Small intestine (tissue), 7 donors: ENCODE results near the gene HIC1. TPM values are rescaled to one million over a fixed set of nuclear protein-coding genes. Genes with fewer than 3 reads are reported as not detected.

Experiments
- DNase-seq, 2 donors: peaks; one replicate each; pipeline versions ENCODE4 v3.0.0 to v3.0.0-alpha.2; 2013
- FAIRE-seq: peaks from 2 replicates; lab custom pipeline; 2012; peaks lifted over from hg19 to GRCh38; lab: Jason Lieb, UNC
- H3K27ac ChIP-seq, 3 donors: one replicate each; pipeline ENCODE4 v1.5.1; 2013; ENCODE audit warnings: low read length in 2 of 3, mild to moderate bottlenecking in 2 of 3, control low read depth in 1 of 3, inconsistent platforms in 1 of 3, low read depth in 1 of 3, moderate library complexity in 1 of 3
- H3K27me3 ChIP-seq, 3 donors: one replicate each; pipeline ENCODE4 v1.6.1; 2013; ENCODE audit warnings: low read length in 3 of 3, inconsistent platforms in 1 of 3; ENCODE audit not compliant: control insufficient read depth in 3 of 3, insufficient read depth in 3 of 3
- H3K36me3 ChIP-seq, 3 donors: one replicate each; pipeline ENCODE4 v1.6.1; 2013; ENCODE audit warnings: low read length in 3 of 3, inconsistent platforms in 1 of 3, low read depth in 1 of 3, mild to moderate bottlenecking in 1 of 3, moderate library complexity in 1 of 3; ENCODE audit not compliant: control insufficient read depth in 3 of 3, insufficient read depth in 2 of 3
- H3K4me1 ChIP-seq, 3 donors: one replicate each; pipeline ENCODE4 v1.6.1; 2013; ENCODE audit warnings: low read length in 2 of 3, inconsistent platforms in 1 of 3, low read depth in 1 of 3, mild to moderate bottlenecking in 1 of 3, moderate library complexity in 1 of 3; ENCODE audit not compliant: control insufficient read depth in 3 of 3, insufficient read depth in 2 of 3
- H3K4me3 ChIP-seq, 3 donors: one replicate each; pipeline ENCODE4 v1.5.1; 2013; ENCODE audit warnings: low read length in 3 of 3, control low read depth in 1 of 3, inconsistent platforms in 1 of 3, low read depth in 1 of 3, mild to moderate bottlenecking in 1 of 3, moderate library complexity in 1 of 3
- H3K9me3 ChIP-seq, 2 donors: one replicate each; pipeline ENCODE4 v1.6.1; 2013; ENCODE audit warnings: low read depth in 1 of 2, low read length in 1 of 2; ENCODE audit not compliant: control insufficient read depth in 2 of 2, insufficient read depth in 1 of 2
- WGBS, 3 donors: extraction: QIAGEN DNeasy Blood & Tissue Kit; methylation state at CpG; one replicate each; pipeline ENCODE4 v1.1.7; 2013; 5-methylcytosine and 5-hydroxymethylcytosine counted together
- polyA plus RNA-seq, 4 donors: library from polyadenylated mRNA; stranded (reverse) in 3 of 4; unstranded in 1 of 4; fragments of 200-250 nt in 3 of 4; fragments of 120-200 nt in 1 of 4; gene quantifications; one replicate each; pipeline versions ENCODE4 v1.2.1 to v1.2.3, GENCODE V29; 2013
- donor health status: healthy with polysubstance abuse.
- donor health status: control.
- donor health status: control.
- donor health status: Bipolar disorder and iron deficiency.
- donor health status: healthy.

The HIC1 gene
- polyA plus RNA-seq, 4 donors: 0.89 to 11.2 (median 6.6) TPM

- WGBS, 3 donors: 62 to 86% (median 68%) methylated on average over 16 of the region's 16 CpGs
- peak overlapping the region; percentile 62 to 88 (median 63) for H3K27ac ChIP-seq
- DNase-seq (peak in 1 of 2 donors; percentile 8), FAIRE-seq (no peak)
- peaks cover 0 to 66% (median 4%) of the 10 kb centered on the region in 3 donors for H3K4me1 ChIP-seq
- H3K36me3 ChIP-seq: peaks cover 5 to 93% (median 8%) of the 10 kb centered on the region in 3 donors
- no peak overlapping the region for H3K4me3 ChIP-seq
- H3K27me3 ChIP-seq: peaks cover 0 to 19% (median 2%) of the 10 kb centered on the region in 3 donors
- H3K9me3 ChIP-seq: no peaks in the 10 kb centered on the region
Observed at GRCh38 chr17:2063261-2064146, 8.6 kb downstream of the HIC1 start.

DNA sequence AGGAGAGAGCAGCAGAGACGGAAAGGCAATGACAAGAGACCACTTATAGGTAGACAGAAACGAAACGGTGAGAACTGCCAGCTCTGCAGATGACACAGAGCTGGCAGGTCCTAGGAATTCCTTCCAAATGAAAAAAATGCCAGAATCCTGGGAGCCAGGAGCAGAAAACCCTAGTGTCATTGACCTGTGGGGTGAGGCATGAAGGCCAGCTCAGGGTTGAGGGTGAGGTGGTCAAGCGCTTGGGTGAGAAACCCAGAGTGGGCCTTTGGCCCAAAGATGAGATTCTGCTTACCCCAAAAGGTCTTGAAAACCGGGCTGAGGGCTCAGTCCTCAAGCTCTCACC is 9.2 kb downstream of the HIC1 start:
- 59 to 76% (median 64%) methylated on average over 5 of the region's 5 CpGs for WGBS, 3 donors
- Histone ChIP-seq H3K9me3 (no peaks in the 10 kb centered on the region), H3K27me3 (peaks cover 0 to 15% (median 0%) of the 10 kb centered on the region in 3 donors), H3K27ac (peak overlapping the region; percentile 27 to 88 (median 63)), H3K4me3 (no peak overlapping the region), H3K36me3 (peaks cover 5 to 97% (median 5%) of the 10 kb centered on the region in 3 donors), H3K4me1 (peaks cover 0 to 71% (median 4%) of the 10 kb centered on the region in 3 donors)
- no peak for FAIRE-seq
- DNase-seq: no peak

GRCh38 chr17:2064520-2064971 is 9.6 kb downstream of the HIC1 start:
- no peaks in the 10 kb centered on the region for H3K9me3 ChIP-seq
- 59 to 87% (median 71%) methylated on average over 6 of the region's 6 CpGs for WGBS, 3 donors
- H3K27me3 ChIP-seq: peaks cover 0 to 11% (median 0%) of the 10 kb centered on the region in 3 donors
- peaks cover under 1 to 95% (median 5%) of the 10 kb centered on the region in 3 donors for H3K36me3 ChIP-seq
- H3K27ac ChIP-seq: peak overlapping the region; percentile 27 to 88 (median 63)
- peaks cover 0 to 67% (median 4%) of the 10 kb centered on the region in 3 donors for H3K4me1 ChIP-seq
- FAIRE-seq: no peak
- H3K4me3 ChIP-seq: no peak overlapping the region
- peak in 1 of 2 donors; percentile 8 for DNase-seq

GRCh38 chr17:2064980-2065785 is 10.3 kb downstream of the HIC1 start:
- peak in 1 of 2 donors; percentile 52 for DNase-seq
- peak overlapping the region; percentile 27 to 88 (median 63) for H3K27ac ChIP-seq

DNA sequence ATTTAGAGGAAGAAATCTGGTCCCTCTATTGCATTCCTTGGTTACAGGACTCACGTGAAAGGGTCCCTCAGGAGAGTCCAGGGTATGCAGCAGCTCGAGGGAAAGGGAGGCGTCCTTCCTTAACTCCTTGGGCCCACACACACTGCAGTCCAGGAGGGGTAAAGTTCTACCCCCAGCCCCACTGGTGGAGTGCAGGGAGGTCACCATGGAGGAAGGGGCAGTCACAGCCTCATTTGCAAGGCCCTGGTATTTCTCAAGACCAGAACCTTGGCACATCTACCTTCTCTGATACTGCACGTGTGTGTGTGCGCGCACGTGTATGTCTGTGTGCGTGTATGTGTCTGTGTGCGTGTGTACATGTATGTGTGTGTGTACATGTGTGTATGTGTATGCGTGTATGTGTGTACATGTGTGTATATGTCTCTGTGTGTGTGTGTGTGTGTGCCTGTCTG is 11.1 kb downstream of the HIC1 start:
- no peak for FAIRE-seq

More at GRCh38 chr17:2064980-2065785, 10.3 kb downstream of the HIC1 start:
- peaks cover 0 to 5% (median 0%) of the 10 kb centered on the region in 3 donors for H3K27me3 ChIP-seq
- peaks cover 0 to 61% (median 2%) of the 10 kb centered on the region in 3 donors for H3K4me1 ChIP-seq
- 76 to 79% (median 78%) methylated on average over 23 to 24 of the region's 24 CpGs for WGBS, 3 donors
- H3K36me3 ChIP-seq: peaks cover 0 to 94% (median 5%) of the 10 kb centered on the region in 3 donors
- no peak overlapping the region for H3K4me3 ChIP-seq
- no peak for FAIRE-seq
- no peaks in the 10 kb centered on the region for H3K9me3 ChIP-seq

DNA sequence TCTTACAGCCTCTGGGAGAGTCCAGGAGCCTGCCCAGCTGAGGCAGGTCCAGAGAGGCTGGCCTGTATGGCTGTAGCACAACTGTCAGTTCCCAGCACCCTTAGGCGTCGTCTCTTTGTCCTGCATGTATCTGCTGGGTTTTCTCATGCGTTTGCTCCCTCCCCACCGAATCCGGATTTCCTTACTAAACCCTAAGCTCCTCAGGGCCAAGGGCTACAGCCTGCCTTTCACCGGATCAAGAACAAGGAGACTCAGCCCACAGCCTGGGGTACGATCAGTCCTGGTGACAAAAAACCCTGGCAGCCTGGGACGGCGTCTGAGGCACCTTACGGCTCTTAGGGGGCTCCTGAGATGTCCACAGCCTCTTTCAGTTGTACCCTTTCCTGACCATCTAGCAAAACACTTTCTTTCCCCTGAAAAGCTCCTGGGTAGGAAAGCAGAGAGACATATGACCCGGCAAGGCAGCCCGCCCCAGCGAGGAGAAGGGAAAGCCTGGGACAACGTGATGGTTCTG is 12.2 kb downstream of the HIC1 start:
- H3K27me3 ChIP-seq: no peaks in the 10 kb centered on the region
- peak overlapping the region; percentile 17 to 88 (median 62) for H3K27ac ChIP-seq
- H3K9me3 ChIP-seq: no peaks in the 10 kb centered on the region
- peaks cover 0 to 64% (median 6%) of the 10 kb centered on the region in 3 donors for H3K4me1 ChIP-seq
- H3K4me3 ChIP-seq: no peak overlapping the region
- 69 to 87% (median 80%) methylated on average over 14 of the region's 14 CpGs for WGBS, 3 donors
- DNase-seq: no peak
- FAIRE-seq: no peak
- peaks cover 0 to 94% (median 2%) of the 10 kb centered on the region in 3 donors for H3K36me3 ChIP-seq

More for the DNA sequence above, 11.1 kb downstream of the HIC1 start:
- Histone ChIP-seq H3K4me3 (no peak overlapping the region), H3K9me3 (no peaks in the 10 kb centered on the region), H3K36me3 (peaks cover 0 to 94% (median 5%) of the 10 kb centered on the region in 3 donors), H3K27me3 (no peaks in the 10 kb centered on the region), H3K27ac (peak overlapping the region in 2 of 3 donors; percentile 63 to 88), H3K4me1 (peaks cover 0 to 58% (median 2%) of the 10 kb centered on the region in 3 donors)
- no peak for DNase-seq
- 82 to 90% (median 88%) methylated on average over 10 of the region's 10 CpGs for WGBS, 3 donors

- Histone ChIP-seq H3K27me3 (no peaks in the 10 kb centered on the region), H3K27ac (peak overlapping the region; percentile 17 to 88 (median 62)), H3K36me3 (peaks cover 0 to 91% (median 2%) of the 10 kb centered on the region in 3 donors), H3K4me1 (peaks cover 0 to 64% (median 10%) of the 10 kb centered on the region in 3 donors), H3K4me3 (no peak overlapping the region), H3K9me3 (no peaks in the 10 kb centered on the region)
- WGBS, 3 donors: 54 to 75% (median 58%) methylated on average over 4 to 5 of the region's 5 CpGs
- FAIRE-seq (no peak), DNase-seq (no peak)
Observed at GRCh38 chr17:2067608-2068024, 12.7 kb downstream of the HIC1 start.
